SK-N-SH (cell line): ENCODE data around the gene ZFP42. TPM values are rescaled to one million over a fixed set of nuclear protein-coding genes. Genes with fewer than 3 reads are reported as not detected.

Source experiments
- CTCF ChIA-PET: fragments of 300-600, 350-600 bp; formaldehyde crosslinking; extraction: SDS; loops from one replicate; lab custom pipeline; 2021; lab: Yijun Ruan, JAX
- POLR2A ChIA-PET: fragments of 350-600 bp; sonication (Branson Sonifier 250); formaldehyde crosslinking; extraction: SDS; loops from one replicate; lab custom pipeline; 2020; ENCODE audit warnings: antibody characterized with exemption, inconsistent platforms; lab: Yijun Ruan, JAX
- DNase-seq: peaks from one replicate; pipeline ENCODE4 v3.0.0; 2012
- H2AFZ ChIP-seq: fragments of 200-600 bp; sonication (generic); 2 replicates; pipeline ENCODE4 v1.8.1; 2016; ENCODE audit warnings: antibody characterized with exemption, mild to moderate bottlenecking, low read depth
- H3F3A ChIP-seq: fragments of 200-600 bp; sonication (generic); replicated peaks from 2 replicates; pipeline ENCODE3; 2016; ENCODE audit warnings: antibody characterized with exemption, mild to moderate bottlenecking; ENCODE audit not compliant: insufficient read depth
- H3K27ac ChIP-seq, 2 experiments: fragments of 200-500 bp in 1 of 2; fragments of 200-600 bp in 1 of 2; sonication (Bioruptor generic) in 1 of 2; sonication (generic), shearing (Covaris generic) in 1 of 2; 2 replicates each; pipeline versions ENCODE4 v1.5.1 to v1.6.1; 2014 to 2016; ENCODE audit warnings: low read depth in 2 of 2, inconsistent platforms in 1 of 2, low read length in 1 of 2, mild to moderate bottlenecking in 1 of 2, mixed read lengths in 1 of 2
- H3K27me3 ChIP-seq: fragments of 200-600 bp; sonication (generic), shearing (Covaris generic); 2 replicates; pipeline ENCODE4 v1.6.1; 2016; ENCODE audit warnings: mixed run types; ENCODE audit not compliant: insufficient read depth
- H3K36me3 ChIP-seq, 2 experiments: fragments of 200-500 bp in 1 of 2; fragments of 200-600 bp in 1 of 2; sonication (Bioruptor generic) in 1 of 2; sonication (generic) in 1 of 2; replicated peaks in 1 of 2; 2 replicates each; pipeline versions ENCODE3 to v1.5.1; 2014 to 2016; ENCODE audit warnings: low read length in 1 of 2, mild to moderate bottlenecking in 1 of 2; ENCODE audit not compliant: insufficient read depth in 2 of 2, control insufficient read depth in 1 of 2
- H3K4me1 ChIP-seq, 2 experiments: fragments of 200-500 bp in 1 of 2; fragments of 200-600 bp in 1 of 2; sonication (Bioruptor generic) in 1 of 2; sonication (generic), shearing (Covaris generic) in 1 of 2; 2 replicates each; pipeline versions ENCODE4 v1.5.1 to v1.6.1; 2014 to 2016; ENCODE audit warnings: low read depth in 1 of 2, low read length in 1 of 2, mixed run types in 1 of 2; ENCODE audit not compliant: insufficient read depth in 2 of 2, control insufficient read depth in 1 of 2
- H3K4me2 ChIP-seq: fragments of 200-600 bp; sonication (generic), shearing (Covaris generic); 2 replicates; pipeline ENCODE4 v1.6.1; 2017; ENCODE audit warnings: mixed run types
- H3K4me3 ChIP-seq, 2 experiments: fragments of 200-500 bp in 1 of 2; fragments of 200-600 bp in 1 of 2; sonication (Bioruptor generic) in 1 of 2; sonication (generic), shearing (Covaris generic) in 1 of 2; 2 replicates each; pipeline versions ENCODE4 v1.5.1 to v1.8.1; 2014 to 2016; ENCODE audit warnings: low read depth in 2 of 2, inconsistent platforms in 1 of 2, low read length in 1 of 2, mild to moderate bottlenecking in 1 of 2, mixed read lengths in 1 of 2, moderate library complexity in 1 of 2
- H3K79me2 ChIP-seq: fragments of 200-600 bp; sonication (generic); 2 replicates; pipeline ENCODE4 v1.8.1; 2017; ENCODE audit warnings: mild to moderate bottlenecking; ENCODE audit not compliant: insufficient read depth
- H3K9ac ChIP-seq: fragments of 200-600 bp; sonication (generic); 2 replicates; pipeline ENCODE4 v1.6.1; 2017; ENCODE audit warnings: mixed run types
- H3K9me2 ChIP-seq: fragments of 200-600 bp; sonication (generic); 2 replicates; pipeline ENCODE4 v1.6.1; 2017; ENCODE audit warnings: mixed run types
- H3K9me3 ChIP-seq: fragments of 200-600 bp; sonication (generic); 2 replicates; pipeline ENCODE4 v1.6.1; 2017; ENCODE audit warnings: mixed run types, mild to moderate bottlenecking, moderate library complexity
- H4K20me1 ChIP-seq: fragments of 200-600 bp; sonication (generic); 2 replicates; pipeline ENCODE4 v1.6.1; 2017; ENCODE audit warnings: mild to moderate bottlenecking, mixed run types; ENCODE audit not compliant: insufficient read depth
- ELF1 ChIP-seq: IDR thresholded peaks from 2 replicates; pipeline ENCODE4 v1.4.0; 2012
- EP300 ChIP-seq, 2 experiments: IDR thresholded peaks; 2 replicates each; pipeline versions ENCODE4 v1.4.0 to v1.6.1; 2012; ENCODE audit warnings: borderline replicate concordance in 1 of 2, low read depth in 1 of 2, low read length in 1 of 2
- EZH2phosphoT487 ChIP-seq: fragments of 200-600 bp; sonication (generic); IDR thresholded peaks from 2 replicates; pipeline ENCODE4 v1.6.1; 2017; ENCODE audit warnings: low read depth, mixed run types, mild to moderate bottlenecking, antibody characterized with exemption, moderate library complexity, borderline replicate concordance
- FOXM1 ChIP-seq: IDR thresholded peaks from 2 replicates; pipeline ENCODE4 v1.4.0; 2012; ENCODE audit warnings: low read depth, mild to moderate bottlenecking
- GABPA ChIP-seq: IDR thresholded peaks from 2 replicates; pipeline ENCODE4 v1.4.0; 2012; ENCODE audit warnings: low read depth, mild to moderate bottlenecking
- MEF2A ChIP-seq: IDR thresholded peaks from 2 replicates; pipeline ENCODE4 v1.4.0; 2012; ENCODE audit warnings: low read depth, borderline replicate concordance
- NFIC ChIP-seq: IDR thresholded peaks from 2 replicates; pipeline ENCODE4 v1.4.0; 2012; ENCODE audit warnings: borderline replicate concordance
- NRF1 ChIP-seq: IDR thresholded peaks from 2 replicates; pipeline ENCODE4 v1.6.1; 2012; ENCODE audit warnings: low read depth, mild to moderate bottlenecking, low read length
- PBX3 ChIP-seq: IDR thresholded peaks from 2 replicates; pipeline ENCODE4; 2012
- RAD21 ChIP-seq: IDR thresholded peaks from 2 replicates; pipeline ENCODE4 v1.6.1; 2012; ENCODE audit warnings: mild to moderate bottlenecking, low read length
- RCOR1 ChIP-seq: fragments of 150-350 bp; IDR thresholded peaks from 2 replicates; pipeline ENCODE4 v1.6.1; 2017; ENCODE audit warnings: antibody characterized with exemption, low read length
- SIN3A ChIP-seq: IDR thresholded peaks from 2 replicates; pipeline ENCODE4 v1.6.1; 2012; ENCODE audit warnings: low read depth, mild to moderate bottlenecking, low read length, moderate library complexity, borderline replicate concordance
- SMC3 ChIP-seq: IDR thresholded peaks from 2 replicates; pipeline ENCODE4 v1.6.1; 2012; ENCODE audit warnings: low read depth, low read length, improper control_type of control experiment
- TEAD4 ChIP-seq: IDR thresholded peaks from 2 replicates; pipeline ENCODE4 v1.4.0; 2012; ENCODE audit warnings: mild to moderate bottlenecking, borderline replicate concordance; ENCODE audit not compliant: insufficient read depth
- USF1 ChIP-seq: IDR thresholded peaks from 2 replicates; pipeline ENCODE4 v1.4.0; 2012; ENCODE audit warnings: low read depth, borderline replicate concordance
- YY1 ChIP-seq: IDR thresholded peaks from 2 replicates; pipeline ENCODE4 v1.4.0; 2012; ENCODE audit warnings: low read depth, mild to moderate bottlenecking
- WGBS: methylation state at CpG from one replicate; pipeline ENCODE4 v1.1.6; 2017; ENCODE audit warnings: low lambda C conversion rate; 5-methylcytosine and 5-hydroxymethylcytosine counted together
- polyA plus RNA-seq, 3 experiments: library from polyadenylated mRNA; depleted of rRNA; stranded (reverse); fragments of >200 nt; gene quantifications; 2 replicates each; pipeline ENCODE4 v1.2.3, GENCODE V29; 2012
- TF ChIP-seq, protein P1 (sequence below): IDR thresholded peaks from 2 replicates; pipeline ENCODE4 v1.4.0; 2012; ENCODE audit warnings: low read depth, borderline replicate concordance
- TF ChIP-seq, protein P2 (sequence below): fragments of 200-600 bp; sonication (generic); IDR thresholded peaks from 2 replicates; pipeline ENCODE4 v1.6.1; 2017; ENCODE audit warnings: antibody characterized with exemption, mild to moderate bottlenecking, moderate library complexity
- TF ChIP-seq, protein P3 (sequence below): fragments of 150-350 bp; IDR thresholded peaks from 2 replicates; pipeline ENCODE4 v1.6.1; 2017; ENCODE audit warnings: antibody characterized with exemption, low read length, low read depth, borderline replicate concordance
- TF ChIP-seq, protein P4 (sequence below): IDR thresholded peaks from 2 replicates; pipeline ENCODE4 v1.4.0; 2012; ENCODE audit warnings: low read depth

The ZFP42 gene
- polyA plus RNA-seq, 1 of the 3 experiments (the other 2 are of a cell fraction) = not detected

- CTCF ChIA-PET = no interaction called here
- no peaks in the 10 kb centered on the region for H3K36me3 ChIP-seq
These were observed 23.4 kb upstream of the ZFP42 start for GRCh38 chr4:187972135-187972534.

More at GRCh38 chr4:187972135-187972534, 23.4 kb upstream of the ZFP42 start:
- H3K9me2 ChIP-seq = no peaks in the 10 kb centered on the region
- no peak overlapping the region for H3K4me2 ChIP-seq
- no peaks in the 10 kb centered on the region for H4K20me1 ChIP-seq
- no peak for DNase-seq
- H3K4me3 ChIP-seq = no peak overlapping the region
- no peak overlapping the region for H3K27ac ChIP-seq
- no peak overlapping the region for H2AFZ ChIP-seq
- no peaks in the 10 kb centered on the region for H3F3A ChIP-seq
- H3K9ac ChIP-seq = no peak overlapping the region
- TF ChIP-seq SIN3A (no peak), YY1 (no peak), SMC3 (no peak), RAD21 (no peak), USF1 (no peak), MEF2A (no peak), FOXM1 (no peak), ELF1 (no peak), RCOR1 (no peak), EZH2phosphoT487 (no peak), GABPA (no peak), TEAD4 (no peak), NRF1 (no peak), PBX3 (no peak), NFIC (no peak), EP300 (IDR thresholded peaks at IDR 0.05; ENCODE audit: borderline replicate concordance in 1 of 2, low read depth in 1 of 2, low read length in 1 of 2) (no peak)
- TF ChIP-seq, protein P1, sequence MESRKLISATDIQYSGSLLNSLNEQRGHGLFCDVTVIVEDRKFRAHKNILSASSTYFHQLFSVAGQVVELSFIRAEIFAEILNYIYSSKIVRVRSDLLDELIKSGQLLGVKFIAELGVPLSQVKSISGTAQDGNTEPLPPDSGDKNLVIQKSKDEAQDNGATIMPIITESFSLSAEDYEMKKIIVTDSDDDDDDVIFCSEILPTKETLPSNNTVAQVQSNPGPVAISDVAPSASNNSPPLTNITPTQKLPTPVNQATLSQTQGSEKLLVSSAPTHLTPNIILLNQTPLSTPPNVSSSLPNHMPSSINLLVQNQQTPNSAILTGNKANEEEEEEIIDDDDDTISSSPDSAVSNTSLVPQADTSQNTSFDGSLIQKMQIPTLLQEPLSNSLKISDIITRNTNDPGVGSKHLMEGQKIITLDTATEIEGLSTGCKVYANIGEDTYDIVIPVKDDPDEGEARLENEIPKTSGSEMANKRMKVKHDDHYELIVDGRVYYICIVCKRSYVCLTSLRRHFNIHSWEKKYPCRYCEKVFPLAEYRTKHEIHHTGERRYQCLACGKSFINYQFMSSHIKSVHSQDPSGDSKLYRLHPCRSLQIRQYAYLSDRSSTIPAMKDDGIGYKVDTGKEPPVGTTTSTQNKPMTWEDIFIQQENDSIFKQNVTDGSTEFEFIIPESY = no peak
- TF ChIP-seq, protein P2, sequence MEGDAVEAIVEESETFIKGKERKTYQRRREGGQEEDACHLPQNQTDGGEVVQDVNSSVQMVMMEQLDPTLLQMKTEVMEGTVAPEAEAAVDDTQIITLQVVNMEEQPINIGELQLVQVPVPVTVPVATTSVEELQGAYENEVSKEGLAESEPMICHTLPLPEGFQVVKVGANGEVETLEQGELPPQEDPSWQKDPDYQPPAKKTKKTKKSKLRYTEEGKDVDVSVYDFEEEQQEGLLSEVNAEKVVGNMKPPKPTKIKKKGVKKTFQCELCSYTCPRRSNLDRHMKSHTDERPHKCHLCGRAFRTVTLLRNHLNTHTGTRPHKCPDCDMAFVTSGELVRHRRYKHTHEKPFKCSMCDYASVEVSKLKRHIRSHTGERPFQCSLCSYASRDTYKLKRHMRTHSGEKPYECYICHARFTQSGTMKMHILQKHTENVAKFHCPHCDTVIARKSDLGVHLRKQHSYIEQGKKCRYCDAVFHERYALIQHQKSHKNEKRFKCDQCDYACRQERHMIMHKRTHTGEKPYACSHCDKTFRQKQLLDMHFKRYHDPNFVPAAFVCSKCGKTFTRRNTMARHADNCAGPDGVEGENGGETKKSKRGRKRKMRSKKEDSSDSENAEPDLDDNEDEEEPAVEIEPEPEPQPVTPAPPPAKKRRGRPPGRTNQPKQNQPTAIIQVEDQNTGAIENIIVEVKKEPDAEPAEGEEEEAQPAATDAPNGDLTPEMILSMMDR = no peak
- TF ChIP-seq, protein P3, sequence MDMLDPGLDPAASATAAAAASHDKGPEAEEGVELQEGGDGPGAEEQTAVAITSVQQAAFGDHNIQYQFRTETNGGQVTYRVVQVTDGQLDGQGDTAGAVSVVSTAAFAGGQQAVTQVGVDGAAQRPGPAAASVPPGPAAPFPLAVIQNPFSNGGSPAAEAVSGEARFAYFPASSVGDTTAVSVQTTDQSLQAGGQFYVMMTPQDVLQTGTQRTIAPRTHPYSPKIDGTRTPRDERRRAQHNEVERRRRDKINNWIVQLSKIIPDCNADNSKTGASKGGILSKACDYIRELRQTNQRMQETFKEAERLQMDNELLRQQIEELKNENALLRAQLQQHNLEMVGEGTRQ = no peak
- TF ChIP-seq, protein P4, sequence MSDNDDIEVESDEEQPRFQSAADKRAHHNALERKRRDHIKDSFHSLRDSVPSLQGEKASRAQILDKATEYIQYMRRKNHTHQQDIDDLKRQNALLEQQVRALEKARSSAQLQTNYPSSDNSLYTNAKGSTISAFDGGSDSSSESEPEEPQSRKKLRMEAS = no peak
- TF ChIP-seq, all 33 proteins: peak for 0
- Histone ChIP-seq H3K9me3 (no peaks in the 10 kb centered on the region), H3K4me1 (no peaks in the 10 kb centered on the region), H3K79me2 (no peaks in the 10 kb centered on the region), H3K27me3 (no peaks in the 10 kb centered on the region; the same call in 1 of the 2 replicates)
- WGBS = 47% methylated on average over 5 of the region's 5 CpGs
- POLR2A ChIA-PET = no interaction called here
